ENCODE measurements around the gene MYL2.
A peak's percentile ranks its signal among the peaks of the same experiment; 100 is the strongest.

Gene MYL2

DNA sequence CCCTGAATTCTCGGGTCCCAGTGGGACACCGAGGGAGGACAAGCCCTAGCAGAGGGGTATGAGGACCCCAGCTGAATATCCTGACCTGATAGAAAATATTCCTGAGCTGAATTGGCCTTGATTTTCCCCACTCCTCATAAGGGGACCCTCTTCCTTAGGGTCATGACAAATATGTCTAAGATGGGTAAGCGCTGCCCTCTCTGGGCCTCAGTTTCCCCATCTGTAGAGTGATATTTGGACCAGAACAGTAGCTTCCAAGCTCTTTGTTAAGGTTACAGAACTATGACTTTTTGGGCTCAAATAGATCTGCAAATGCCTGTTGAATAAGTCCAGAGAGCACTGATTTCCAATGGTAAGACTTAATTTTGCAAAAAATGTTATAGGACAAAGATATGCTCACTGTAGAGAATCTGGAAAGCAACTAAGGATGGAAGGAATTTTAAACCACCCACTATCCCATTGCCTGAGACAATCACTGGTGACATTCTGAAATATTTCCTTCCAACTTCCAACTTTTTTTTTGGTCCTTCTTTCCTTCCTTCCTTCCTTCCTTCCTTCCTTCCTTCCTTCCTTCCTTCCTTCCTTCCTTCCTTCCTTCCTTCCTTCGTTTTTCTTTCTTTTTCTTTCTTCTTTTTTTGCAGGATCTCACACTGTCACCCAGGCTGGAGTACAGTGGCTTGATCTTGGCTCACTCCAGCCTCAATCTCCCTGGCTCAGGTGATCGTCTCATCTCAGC lies 32.0 kb downstream of the MYL2 start:
- DNase-seq (ENCODE audit: low spot score) = no peak
- POLR2A ChIA-PET (ENCODE audit: low non-redundant PET) = no interaction called here
- CTCF ChIA-PET = interaction anchor here (0.6 to 1.2 kb wide), 18 partner anchors 26 to 424 kb away, joined by 3 to 8 read pairs (median 3); no protein-coding TSS in a partner anchor

DNA sequence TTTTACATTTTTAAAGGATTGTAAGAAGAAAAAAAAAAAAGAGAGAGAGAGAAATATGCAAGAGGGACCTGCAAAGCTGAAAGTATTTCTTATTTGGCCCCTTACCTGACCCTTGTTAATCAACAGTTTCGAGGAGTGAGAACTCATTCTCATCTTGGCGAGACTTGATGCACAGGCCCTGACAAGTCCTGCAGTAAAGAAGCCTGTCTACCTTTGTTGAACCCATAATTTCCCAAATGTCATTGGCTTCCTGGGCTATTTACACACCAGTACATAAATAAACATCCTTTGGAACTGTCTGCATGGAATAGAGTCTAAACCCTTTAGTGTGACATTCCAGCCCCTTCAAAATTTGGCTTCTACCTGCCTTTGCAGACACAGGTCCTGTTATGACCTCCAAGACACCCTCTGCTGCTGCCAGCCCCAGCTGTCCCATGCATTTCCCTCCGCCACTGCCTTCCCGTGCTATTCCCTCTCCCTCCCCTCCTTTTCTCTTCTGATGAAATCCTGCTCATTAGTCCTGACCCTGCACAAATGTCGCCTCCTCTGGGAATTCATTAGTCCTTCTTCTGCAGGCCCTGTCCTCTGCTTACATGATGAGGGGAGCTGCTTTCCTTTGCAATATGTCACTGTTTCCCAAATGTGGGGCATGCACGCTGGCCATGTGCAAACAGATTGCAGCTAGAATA lies 35.1 kb downstream of the MYL2 start:
- DNase-seq (ENCODE audit: low spot score) = no peak
- CTCF ChIA-PET = interaction anchor here (0.7 kb wide), 1 partner anchor 515 kb away, joined by 3 read pairs; no protein-coding TSS in a partner anchor
- POLR2A ChIA-PET (ENCODE audit: low non-redundant PET) = no interaction called here
- H3K27ac ChIP-seq = no peak overlapping the region
- no peak for TF ChIP-seq CTCF (conservative IDR thresholded peaks at IDR 0.05; ENCODE audit: low read depth)

More for the DNA sequence above, 32.0 kb downstream of the MYL2 start:
- no peak overlapping the region for H3K27ac ChIP-seq
- peak; percentile 51 for TF ChIP-seq CTCF (conservative IDR thresholded peaks at IDR 0.05; ENCODE audit: low read depth)

DNA sequence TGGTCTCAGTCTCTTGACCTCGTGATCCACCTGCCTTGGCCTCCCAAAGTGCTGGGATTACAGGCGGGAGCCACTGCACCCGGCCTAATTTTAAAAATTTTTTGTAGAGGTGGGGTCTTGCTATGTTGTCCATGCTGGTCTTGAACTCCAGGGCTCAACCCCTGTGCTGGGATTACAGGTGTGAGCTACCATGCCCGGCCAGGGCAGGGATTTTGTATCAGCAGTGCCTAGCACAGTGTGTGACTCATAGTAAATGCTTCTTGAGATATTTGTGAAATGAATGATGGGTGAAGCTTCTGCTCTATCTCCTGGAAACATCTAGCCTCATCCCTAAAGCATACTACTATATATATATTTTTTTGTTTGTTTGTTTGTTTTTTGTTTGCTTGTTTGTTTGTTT lies 37.1 kb downstream of the MYL2 start:
- CTCF ChIA-PET = interaction anchor here (0.6 kb wide), 1 partner anchor 414 kb away, joined by 3 read pairs; no protein-coding TSS in a partner anchor
- POLR2A ChIA-PET (ENCODE audit: low non-redundant PET) = interaction anchor here (0.6 kb wide), 1 partner anchor 483 kb away, joined by 5 read pairs; no protein-coding TSS in a partner anchor
- no peak for DNase-seq (ENCODE audit: low spot score)
- no peak overlapping the region for H3K27ac ChIP-seq
- no peak for TF ChIP-seq CTCF (conservative IDR thresholded peaks at IDR 0.05; ENCODE audit: low read depth)

- no peak overlapping the region for H3K27ac ChIP-seq
- TF ChIP-seq CTCF (conservative IDR thresholded peaks at IDR 0.05; ENCODE audit: low read depth) = no peak
- DNase-seq (ENCODE audit: low spot score) = no peak
- ChIA-PET CTCF (no interaction called here), POLR2A (ENCODE audit: low non-redundant PET) (no interaction called here)
These were observed 39.7 kb downstream of the MYL2 start for GRCh38 chr12:110880651-110881050.

GRCh38 chr12:110874781-110875180 lies 45.6 kb downstream of the MYL2 start:
- H3K27ac ChIP-seq = no peak overlapping the region
- CTCF ChIA-PET = interaction anchor here (0.6 kb wide), 2 partner anchors 13 to 218 kb away, joined by 3 to 6 read pairs; no protein-coding TSS in a partner anchor
- POLR2A ChIA-PET (ENCODE audit: low non-redundant PET) = no interaction called here
- DNase-seq (ENCODE audit: low spot score) = no peak
- no peak for TF ChIP-seq CTCF (conservative IDR thresholded peaks at IDR 0.05; ENCODE audit: low read depth)

DNA sequence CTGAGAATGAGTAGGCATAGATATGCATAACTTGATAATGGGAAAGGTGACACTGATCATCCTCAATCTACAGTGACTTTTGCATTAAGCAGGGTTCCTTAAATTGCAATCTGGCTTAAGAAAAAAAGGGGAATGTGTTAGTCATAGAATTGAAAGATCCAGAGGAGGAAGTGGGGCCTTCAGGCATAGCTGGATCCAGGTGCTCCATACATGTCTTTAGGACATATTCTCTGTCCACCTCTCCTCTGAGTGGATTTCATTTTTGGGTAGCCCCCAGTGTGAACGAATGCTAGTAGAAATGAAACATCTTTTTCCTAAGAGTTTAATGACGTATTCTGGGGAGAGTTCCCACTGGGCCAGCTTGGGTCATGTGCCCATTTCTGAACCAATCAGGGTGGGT lies 46.0 kb downstream of the MYL2 start:
- ChIA-PET CTCF (interaction anchor here (0.6 to 0.7 kb wide), 3 partner anchors 13 to 217 kb away, joined by 3 to 6 read pairs (median 5); no protein-coding TSS in a partner anchor), POLR2A (ENCODE audit: low non-redundant PET) (no interaction called here)
- TF ChIP-seq CTCF (conservative IDR thresholded peaks at IDR 0.05; ENCODE audit: low read depth) = no peak
- no peak for DNase-seq (ENCODE audit: low spot score)
- H3K27ac ChIP-seq = no peak overlapping the region

Measured in RWPE1 (cell line).